GM19455 (cell line): ENCODE results near the gene FBRSL1.
"Not testable (repeated sequence)": the region's sequence is repeated elsewhere in the genome, so short reads cannot be mapped to it uniquely, and the experiment has no call there.

Experiments used
- ATAC-seq: cut with Tn5 transposase; IDR thresholded peaks from one replicate; pipeline ENCODE4 v1.9.1; 2021; ENCODE audit not compliant: unreplicated experiment

The FBRSL1 gene

GRCh38 chr12:132453361-132454192 is 36.4 kb upstream of the FBRSL1 start:
- no peak for ATAC-seq

DNA sequence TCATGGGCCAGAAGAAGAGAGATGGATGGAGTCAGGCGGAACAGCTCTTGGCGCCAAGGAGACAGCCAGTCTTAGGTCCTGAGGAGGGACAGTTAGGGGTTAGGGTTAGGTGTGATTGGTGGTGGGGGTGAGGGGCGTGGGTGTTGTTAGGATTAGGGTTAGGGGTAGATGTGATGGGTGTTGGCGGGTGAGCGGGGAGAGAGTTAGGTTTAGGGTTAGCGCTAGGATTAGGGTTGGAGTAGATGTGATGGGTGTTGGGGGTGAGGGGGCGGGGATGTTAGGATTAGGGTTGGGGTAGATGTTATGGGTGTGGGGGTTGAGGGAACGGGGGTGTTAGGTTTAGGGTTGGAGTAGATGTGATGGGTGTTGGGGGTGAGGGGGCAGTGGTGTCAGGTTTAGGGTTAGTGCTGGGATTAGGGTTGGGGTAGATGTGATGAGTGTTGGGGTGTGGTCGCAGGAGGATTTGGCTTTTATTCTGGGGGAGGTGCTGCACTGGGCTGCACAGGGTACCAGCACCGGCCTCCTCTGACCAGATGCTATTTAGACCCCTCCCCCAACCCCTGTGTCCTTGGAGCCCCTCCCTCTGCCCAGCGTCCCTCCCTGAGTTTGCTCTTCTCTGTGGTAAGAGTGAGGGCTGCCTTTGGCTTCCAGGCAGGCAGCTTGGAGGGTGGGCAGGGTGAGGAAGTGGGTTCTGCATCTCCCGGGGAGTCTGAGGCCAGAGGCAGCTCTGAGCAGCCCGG is 35.6 kb upstream of the FBRSL1 start:
- no peak for ATAC-seq

DNA sequence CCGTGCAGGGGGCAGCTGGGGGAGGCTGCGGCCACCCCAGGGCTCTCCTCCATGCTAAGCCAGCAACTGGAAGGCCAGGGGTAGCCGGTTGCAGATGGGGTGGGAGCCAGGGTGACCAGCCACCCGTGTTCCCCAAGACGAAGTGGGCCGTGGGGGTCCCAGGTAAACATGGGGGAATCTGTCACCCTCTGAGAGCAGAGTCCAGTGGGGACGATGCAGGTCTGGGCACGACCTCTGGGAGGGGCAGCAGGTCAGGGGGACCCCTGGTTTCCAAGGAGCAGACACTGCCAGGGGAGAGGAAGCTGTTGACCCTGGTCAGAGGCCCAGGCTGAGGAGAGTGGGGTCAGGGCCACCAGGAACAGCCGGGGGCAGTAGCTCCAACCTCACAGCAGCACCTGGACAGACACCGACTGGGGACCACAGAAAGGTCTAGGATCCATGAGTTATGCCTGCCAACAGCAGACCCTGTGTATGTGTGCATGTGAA is 35.0 kb upstream of the FBRSL1 start:
- no peak for ATAC-seq

GRCh38 chr12:132455565-132455964 is 34.4 kb upstream of the FBRSL1 start:
- ATAC-seq, result no peak

DNA sequence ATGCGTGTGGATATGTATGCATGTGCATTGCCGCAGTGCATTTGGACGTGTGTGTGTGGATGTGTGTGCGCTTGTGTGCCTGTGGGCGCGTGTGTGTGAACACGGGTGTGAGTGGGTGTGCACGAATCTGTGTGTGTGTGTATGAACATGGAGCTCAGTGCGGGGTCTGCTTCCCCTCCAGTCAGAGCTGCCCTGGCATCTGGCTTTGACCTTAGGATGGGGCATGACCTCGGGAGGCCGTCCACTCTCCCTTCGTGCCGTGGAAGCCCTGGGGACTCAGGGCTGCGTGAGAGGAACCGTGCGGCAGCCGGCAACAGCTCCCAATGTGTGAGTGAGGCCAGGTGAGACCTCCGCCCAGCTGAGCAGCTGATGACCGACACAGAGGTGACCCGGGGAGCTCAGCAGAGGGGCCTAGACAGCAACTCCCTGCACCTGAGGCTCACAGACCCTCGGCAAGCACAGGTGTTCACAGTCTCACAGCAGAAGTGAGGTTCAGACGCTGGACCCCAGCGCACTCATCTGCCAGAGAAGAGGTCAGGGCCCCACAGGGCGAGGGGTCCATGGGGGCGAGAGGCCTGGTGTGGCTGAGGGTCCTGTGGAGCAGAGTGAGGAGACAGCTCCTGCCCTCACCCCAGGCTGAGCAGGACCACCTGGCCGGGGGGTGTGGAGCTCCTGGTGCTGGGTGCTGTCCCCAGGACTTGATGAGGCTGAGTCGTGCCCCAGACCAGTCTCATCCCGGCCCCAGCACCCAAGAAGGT is 33.6 kb upstream of the FBRSL1 start:
- no peak for ATAC-seq

DNA sequence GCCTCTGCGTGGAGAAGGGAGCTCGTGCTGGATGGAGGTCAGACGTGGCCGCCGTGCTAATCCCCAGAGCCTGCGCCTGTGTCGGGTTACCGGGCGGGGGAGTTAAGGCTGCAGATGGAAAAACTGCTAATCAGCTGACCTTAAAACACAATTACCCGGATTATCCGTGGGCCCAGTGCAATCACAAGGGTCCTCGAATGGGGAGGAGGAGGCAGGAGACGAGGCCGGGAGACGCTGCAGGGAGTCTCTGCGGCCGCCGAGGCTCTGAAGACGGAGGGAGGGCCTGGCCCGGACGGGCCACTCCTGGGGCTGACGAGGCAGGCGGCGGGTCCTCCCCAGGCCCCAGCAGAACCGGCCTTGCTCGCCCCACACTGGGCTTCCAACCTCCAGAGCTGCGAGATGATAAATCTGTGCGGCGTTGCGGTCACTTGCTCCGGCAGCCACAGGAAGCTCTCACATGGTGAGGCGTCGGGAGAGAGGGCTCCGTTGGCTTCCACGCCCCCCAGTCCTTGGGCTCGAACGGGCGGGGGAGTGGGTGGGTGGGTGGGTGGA is 32.9 kb upstream of the FBRSL1 start:
- ATAC-seq, result no peak

DNA sequence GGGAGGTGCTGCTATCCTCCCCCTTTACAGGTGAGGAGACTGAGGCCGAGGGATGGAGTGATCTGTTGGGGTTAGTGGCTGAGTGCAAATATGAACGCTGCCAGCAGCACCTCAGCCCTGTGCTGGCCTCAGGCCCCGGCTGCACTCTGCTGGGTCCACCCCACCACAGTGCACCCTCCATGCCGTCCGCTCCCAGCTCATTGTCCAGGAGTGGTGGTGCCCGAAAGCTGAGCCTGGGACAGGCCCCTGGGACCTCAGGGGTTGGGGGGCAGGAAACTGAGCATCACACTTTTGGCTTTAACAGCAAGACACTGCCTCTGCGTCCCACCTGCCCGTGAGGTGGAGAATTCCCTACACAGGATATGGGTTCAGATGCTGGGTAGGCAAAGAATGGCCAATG is 31.5 kb upstream of the FBRSL1 start:
- no peak for ATAC-seq

DNA sequence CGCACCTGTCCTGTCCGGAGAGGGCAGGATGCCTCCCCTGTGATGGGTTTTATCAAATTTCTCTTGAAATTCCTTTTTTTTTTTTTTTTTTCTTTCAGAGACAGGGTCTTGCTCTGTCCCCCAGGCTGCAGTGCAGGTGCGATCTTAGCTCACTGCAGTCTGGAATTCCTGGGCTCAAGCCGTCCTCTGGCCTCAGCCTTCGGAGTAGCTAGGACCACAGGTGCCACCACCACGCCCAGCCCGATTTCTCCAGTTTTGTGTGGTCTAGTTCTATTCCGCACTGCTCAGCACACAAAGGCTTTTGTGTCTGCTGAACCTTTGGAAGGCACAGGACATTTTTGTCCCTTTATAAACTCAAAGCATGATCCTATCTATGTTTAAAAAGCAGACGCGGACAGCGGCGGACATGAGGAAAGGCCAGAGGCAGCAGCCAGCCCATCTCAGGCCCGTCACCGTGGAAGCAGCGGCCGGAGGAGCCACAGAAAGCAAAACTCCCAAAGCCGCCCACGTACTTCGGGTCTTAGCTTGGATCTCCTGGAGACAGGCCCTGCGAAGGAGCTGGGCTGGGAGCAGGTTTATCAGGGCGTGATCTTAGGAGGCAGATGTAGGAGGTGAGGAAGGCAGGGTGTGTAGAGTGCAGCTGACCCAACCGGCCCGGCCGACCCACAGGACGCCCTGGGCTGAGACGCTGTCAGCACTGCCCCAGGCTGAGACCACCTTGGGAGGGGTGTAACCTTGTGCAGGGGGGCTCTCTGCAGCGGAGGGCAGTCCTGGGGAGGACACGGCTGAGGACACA is 30.9 kb upstream of the FBRSL1 start:
- no peak for ATAC-seq

- no peak for ATAC-seq
Measured at GRCh38 chr12:132460571-132460970, 29.4 kb upstream of the FBRSL1 start.

DNA sequence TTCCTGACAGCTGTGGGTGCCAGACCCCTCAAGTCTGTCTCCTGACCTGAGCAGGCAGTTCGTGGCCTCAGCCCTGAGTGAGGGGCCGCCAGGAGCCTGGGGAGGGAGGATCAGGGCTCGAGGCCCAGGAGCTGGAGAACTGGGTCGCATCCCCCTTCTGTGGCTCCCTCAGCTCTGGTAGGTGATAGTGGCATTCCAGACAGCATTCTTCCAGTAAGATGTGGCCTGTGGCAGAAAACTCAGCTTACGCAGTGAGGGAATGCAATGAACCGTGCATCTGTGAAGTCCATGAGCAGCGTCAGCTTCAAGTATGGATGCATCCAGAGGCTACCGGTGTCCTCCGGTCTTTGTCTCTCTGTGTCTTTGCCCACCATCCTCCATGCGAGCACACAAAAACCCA is 28.4 kb upstream of the FBRSL1 start:
- no peak for ATAC-seq

- ATAC-seq, result no peak
Measured at GRCh38 chr12:132462788-132463187, 27.2 kb upstream of the FBRSL1 start.

- ATAC-seq, result not testable (repeated sequence)
Measured at GRCh38 chr12:132463284-132463924, 26.5 kb upstream of the FBRSL1 start.

GRCh38 chr12:132464304-132464703 is 25.6 kb upstream of the FBRSL1 start:
- not testable (repeated sequence) for ATAC-seq

- no peak for ATAC-seq
Measured at GRCh38 chr12:132464820-132465219, 25.1 kb upstream of the FBRSL1 start.

- ATAC-seq, result no peak
Measured at GRCh38 chr12:132465269-132466190, 24.4 kb upstream of the FBRSL1 start.

DNA sequence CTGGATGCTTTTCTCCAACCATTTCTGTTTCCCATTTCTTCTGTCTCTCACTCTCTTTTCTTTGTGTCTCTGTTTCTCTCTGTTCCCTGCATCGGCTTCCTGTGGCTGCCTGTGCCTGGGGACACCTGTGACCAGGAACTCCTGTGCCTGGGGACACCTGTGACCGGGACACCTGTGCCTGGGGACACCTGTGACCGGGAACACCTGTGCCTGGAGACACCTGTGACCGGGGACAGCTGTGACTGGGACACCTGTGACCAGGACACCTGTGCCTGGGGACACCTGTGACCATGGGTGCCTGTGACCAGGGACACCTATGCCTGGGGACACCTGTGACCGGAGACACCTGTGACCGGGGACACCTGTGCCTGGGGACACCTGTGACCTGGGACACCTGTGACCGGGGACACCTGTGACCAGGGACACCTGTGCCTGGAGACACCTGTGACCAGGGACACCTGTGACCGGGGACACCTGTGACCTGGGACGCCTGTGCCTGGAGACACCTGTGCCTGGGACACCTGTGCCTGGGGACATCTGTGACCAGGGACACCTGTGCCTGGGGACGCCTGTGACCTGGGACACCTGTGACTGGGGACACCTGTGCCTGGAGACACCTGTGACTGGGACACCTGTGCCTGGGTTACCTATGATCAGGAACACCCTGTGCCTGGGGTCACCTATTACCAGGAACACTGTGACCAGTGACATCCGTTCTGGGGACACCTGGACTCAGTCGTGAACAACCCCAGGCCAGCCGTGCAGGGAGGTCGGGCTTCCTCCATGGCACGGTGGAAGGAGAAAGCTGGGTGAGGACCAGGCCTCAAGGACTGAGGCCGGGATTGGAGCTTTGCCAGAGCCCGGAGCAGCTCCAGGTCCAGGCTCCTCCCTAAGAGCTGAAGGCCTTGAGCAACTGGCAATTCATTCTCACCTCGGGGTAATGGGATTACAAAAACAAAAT is 23.4 kb upstream of the FBRSL1 start:
- no peak for ATAC-seq

DNA sequence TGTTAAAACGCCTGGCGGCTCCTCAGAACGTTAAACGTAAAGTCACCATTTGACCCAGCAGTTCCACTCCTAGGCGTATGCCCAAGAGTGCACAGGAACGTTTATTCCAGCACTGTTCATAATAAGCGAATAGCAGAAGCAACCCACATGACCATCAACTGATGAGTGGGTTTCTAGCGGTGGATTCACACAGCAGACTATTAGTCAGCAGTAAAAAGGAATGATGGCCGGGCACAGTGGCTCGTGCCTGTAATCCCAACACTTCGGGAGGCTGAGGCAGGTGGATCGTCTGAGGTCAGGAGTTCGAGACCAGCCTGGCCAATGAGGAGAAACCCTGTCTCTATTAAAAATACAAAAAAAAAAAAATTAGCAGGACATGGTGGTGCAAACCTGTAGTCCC is 22.4 kb upstream of the FBRSL1 start:
- no peak for ATAC-seq

- no peak for ATAC-seq
Measured at GRCh38 chr12:132469423-132469822, 20.5 kb upstream of the FBRSL1 start.
